GM23338 (cell line): Measurements from ENCODE around the gene USP38. TPM values are rescaled to one million over a fixed set of nuclear protein-coding genes. Genes with fewer than 3 reads are reported as not detected.

Experiments
- ATAC-seq: fragments of 200-7000 bp; cut with Tn5 transposase; 3 replicates; pipeline ENCODE4 v1.9.1; 2020
- DNase-seq: peaks from one replicate; pipeline ENCODE4 v3.0.0-alpha.2; 2015; ENCODE audit warnings: low spot score
- H2AFZ ChIP-seq: fragments of 200-600 bp; sonication (generic); 2 replicates; pipeline ENCODE4 v1.8.0; 2016; ENCODE audit warnings: antibody characterized with exemption, mild to moderate bottlenecking, moderate library complexity
- H3F3A ChIP-seq: fragments of 200-600 bp; sonication (generic); replicated peaks from 2 replicates; pipeline ENCODE4 v1.8.0; 2017; ENCODE audit warnings: antibody characterized with exemption, mixed run types, low read depth
- H3K27ac ChIP-seq: fragments of 200-600 bp; sonication (generic); 2 replicates; pipeline ENCODE4 v1.6.1; 2016; ENCODE audit warnings: low read depth
- H3K27me3 ChIP-seq: fragments of 200-600 bp; sonication (generic); 2 replicates; pipeline ENCODE4 v1.8.0; 2016; ENCODE audit warnings: mild to moderate bottlenecking, mixed run types, moderate library complexity; ENCODE audit not compliant: insufficient read depth
- H3K36me3 ChIP-seq: fragments of 200-600 bp; sonication (generic); 2 replicates; pipeline ENCODE4 v1.8.0; 2016; ENCODE audit warnings: mild to moderate bottlenecking; ENCODE audit not compliant: insufficient read depth
- H3K4me1 ChIP-seq: fragments of 200-600 bp; sonication (generic); 2 replicates; pipeline ENCODE4 v1.8.0; 2016; ENCODE audit warnings: mild to moderate bottlenecking, moderate library complexity; ENCODE audit not compliant: insufficient read depth
- H3K4me2 ChIP-seq: fragments of 200-600 bp; sonication (generic); 2 replicates; pipeline ENCODE4 v1.7.1; 2017; ENCODE audit warnings: mixed run types
- H3K4me3 ChIP-seq: fragments of 200-600 bp; sonication (generic); 2 replicates; pipeline ENCODE4 v1.6.1; 2016; ENCODE audit warnings: mixed run types
- H3K79me2 ChIP-seq: fragments of 200-600 bp; sonication (generic); replicated peaks from 2 replicates; pipeline ENCODE4 v1.8.0; 2017; ENCODE audit warnings: mild to moderate bottlenecking; ENCODE audit not compliant: insufficient read depth
- H3K9me2 ChIP-seq: fragments of 200-600 bp; sonication (generic); 2 replicates; pipeline ENCODE4 v1.8.0; 2017; ENCODE audit not compliant: insufficient read depth
- H4K20me1 ChIP-seq: fragments of 200-600 bp; sonication (generic); replicated peaks from 2 replicates; pipeline ENCODE4 v1.8.0; 2017; ENCODE audit warnings: mild to moderate bottlenecking; ENCODE audit not compliant: insufficient read depth
- H3K27ac Mint-ChIP-seq: 2 replicates; pipeline ENCODE4 v1.8.0; 2020; ENCODE audit warnings: inconsistent platforms, mild to moderate bottlenecking, moderate library complexity, mixed read lengths
- H3K27me3 Mint-ChIP-seq: 3 replicates; pipeline ENCODE4 v1.8.0; 2022; ENCODE audit warnings: low read depth, mild to moderate bottlenecking, moderate library complexity, mixed read lengths, inconsistent platforms; ENCODE audit not compliant: insufficient read depth, poor library complexity
- H3K36me3 Mint-ChIP-seq: 3 replicates; pipeline ENCODE4 v1.8.0; 2021; ENCODE audit warnings: low read depth, mild to moderate bottlenecking, inconsistent platforms, moderate library complexity, mixed read lengths
- H3K4me1 Mint-ChIP-seq: 3 replicates; pipeline ENCODE4 v1.8.0; 2020; ENCODE audit warnings: mild to moderate bottlenecking, inconsistent platforms, mixed read lengths
- H3K4me3 Mint-ChIP-seq: 3 replicates; pipeline ENCODE4 v1.8.0; 2021; ENCODE audit warnings: moderate library complexity, mild to moderate bottlenecking, inconsistent platforms, mixed read lengths
- H3K9me3 Mint-ChIP-seq: 3 replicates; pipeline ENCODE4 v1.8.0; 2020; ENCODE audit warnings: moderate library complexity, mild to moderate bottlenecking, inconsistent platforms, mixed read lengths
- CREB1 ChIP-seq: fragments of 250-450 bp; sonication (Bioruptor Pico); IDR thresholded peaks from 2 replicates; pipeline ENCODE4 v1.5.0; 2020; ENCODE audit warnings: low read depth, mild to moderate bottlenecking, moderate library complexity
- CTCF ChIP-seq, 2 experiments: fragments of 200-600 bp in 1 of 2; sonication (generic) in 1 of 2; conservative IDR thresholded peaks; 2 replicates each; pipeline versions ENCODE4 v1.5.1 to v1.6.1; 2016 to 2017; ENCODE audit warnings: antibody characterized with exemption in 2 of 2, low read depth in 2 of 2, mild to moderate bottlenecking in 2 of 2, moderate library complexity in 1 of 2
- ETS1 ChIP-seq: IDR thresholded peaks from 2 replicates; pipeline ENCODE4 v1.6.1; 2016; ENCODE audit warnings: antibody characterized with exemption
- EZH2 ChIP-seq: fragments of 200-600 bp; sonication (generic); IDR thresholded peaks from one replicate; pipeline ENCODE4 v1.8.0; 2017; ENCODE audit warnings: antibody characterized with exemption, mild to moderate bottlenecking, low read depth; ENCODE audit not compliant: unreplicated experiment
- EZH2phosphoT487 ChIP-seq: fragments of 200-600 bp; sonication (generic); IDR thresholded peaks from one replicate; pipeline ENCODE4 v1.8.1; 2018; ENCODE audit warnings: antibody characterized with exemption; ENCODE audit not compliant: unreplicated experiment
- JUNB ChIP-seq: IDR thresholded peaks from one replicate; pipeline ENCODE4 v1.6.1; 2016; ENCODE audit warnings: antibody characterized with exemption; ENCODE audit not compliant: unreplicated experiment
- STAT1 ChIP-seq: IDR thresholded peaks from one replicate; pipeline ENCODE4 v1.6.1; 2016; ENCODE audit warnings: antibody characterized with exemption; ENCODE audit not compliant: unreplicated experiment
- ZNF331 ChIP-seq: fragments of 250-450 bp; sonication (Bioruptor Pico); IDR thresholded peaks from 2 replicates; pipeline ENCODE4 v1.5.0; 2020; ENCODE audit warnings: low read depth, mild to moderate bottlenecking, moderate library complexity
- ZNF462 ChIP-seq: fragments of 250-450 bp; sonication (Bioruptor Pico); IDR thresholded peaks from 2 replicates; pipeline ENCODE4 v1.5.0; 2020; ENCODE audit warnings: mild to moderate bottlenecking, moderate library complexity
- polyA plus RNA-seq: library from polyadenylated mRNA; unstranded; fragments of >200 nt; fragmentation: Nextera tagmentation; extraction: Ambion mirVana; gene quantifications from 2 replicates; pipeline ENCODE4 v1.2.1, GENCODE V29; 2016
- total RNA-seq: library from RNA; depleted of rRNA; stranded (reverse); fragments of >200 nt; shearing (Covaris generic); gene quantifications from 2 replicates; pipeline ENCODE4 v1.2.3, GENCODE V29; 2014

Gene USP38
- total and polyA plus RNA-seq, 2 experiments from 2014 or later: 3.7 to 16.5 TPM

DNA sequence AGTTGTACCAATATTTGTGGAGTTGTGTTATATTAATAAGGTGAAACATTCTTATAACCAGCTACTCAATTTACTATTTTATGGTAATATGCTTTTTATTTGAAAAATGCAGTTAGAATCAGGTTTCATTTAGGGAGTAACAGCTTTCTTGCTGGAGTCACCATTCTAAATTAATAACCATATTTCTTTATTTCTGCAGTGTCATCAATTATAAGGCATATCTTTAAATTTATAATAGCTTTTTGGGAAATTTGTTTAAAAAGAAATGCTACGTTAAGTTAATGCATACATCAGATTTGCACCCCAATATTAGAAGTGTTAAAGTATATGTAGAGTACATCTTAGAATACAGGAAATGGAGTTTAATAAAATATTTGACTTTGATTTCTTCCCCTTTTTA is 18.9 kb downstream of the USP38 start:
- H3K4me1 ChIP-seq: no peaks in the 10 kb centered on the region
- no peak overlapping the region for H3K4me3 ChIP-seq
- peaks cover 8% of the 10 kb centered on the region; the same call in 1 of the 2 replicates for H3K79me2 ChIP-seq
- H4K20me1 ChIP-seq: 0 out of 2 replicates have a peak, but pooled peaks cover 9% of the 10 kb centered on the region
- no peak for TF ChIP-seq CTCF (conservative IDR thresholded peaks at IDR 0.05; ENCODE audit: low read depth in 2 of 2)
- no peak for TF ChIP-seq JUNB
- TF ChIP-seq EZH2: no peak
- TF ChIP-seq STAT1: no peak
- no peak for TF ChIP-seq ZNF331
- TF ChIP-seq ZNF462 (CRISPR knock-in tag): no peak
- no peak for TF ChIP-seq ETS1
- no peak for TF ChIP-seq EZH2phosphoT487
- no peak for TF ChIP-seq CREB1
- no peak overlapping the region for H3K4me3 Mint-ChIP-seq
- no peaks in the 10 kb centered on the region for H3K4me1 Mint-ChIP-seq
- peaks cover 53% of the 10 kb centered on the region for H3K36me3 Mint-ChIP-seq
- H3K27me3 ChIP-seq: no peaks in the 10 kb centered on the region
- DNase-seq: no peak
- peaks cover 34% of the 10 kb centered on the region; the same call in 1 of the 2 replicates for H3K36me3 ChIP-seq
- H3F3A ChIP-seq: no peaks in the 10 kb centered on the region
- no peak for ATAC-seq
- H3K9me2 ChIP-seq: no peaks in the 10 kb centered on the region
- no peaks in the 10 kb centered on the region for H3K9me3 Mint-ChIP-seq
- H2AFZ ChIP-seq: no peak overlapping the region
- H3K27ac Mint-ChIP-seq: no peak overlapping the region
- H3K27me3 Mint-ChIP-seq: no peaks in the 10 kb centered on the region
- no peak overlapping the region for H3K27ac ChIP-seq
- H3K4me2 ChIP-seq: no peak overlapping the region
